Activated naive CD4-positive, alpha-beta T cell treated with anti-CD3 and anti-CD28 coated beads, Interleukin-2, amount 50 U/mL, for 72 hours (primary cell): ENCODE results near the gene SMARCC1. TPM values are rescaled to one million over a fixed set of nuclear protein-coding genes. Genes with fewer than 3 reads are reported as not detected.

Source experiments
- total RNA-seq, 2 donors: library from RNA; stranded (reverse); gene quantifications; one replicate each; pipeline ENCODE4 v1.2.3, GENCODE V29; 2022

SMARCC1 gene
- total RNA-seq, 2 donors from 2014 or later, result 98.9 to 138 TPM

Other genes with a start within 250 kb of the SMARCC1 start
- 1 to 10 TPM in 1 of 2 donors, under 1 TPM in 1; 0.16 to 1.2 TPM for gene CSPG5, start 203.0 kb downstream of the SMARCC1 start, total RNA-seq
- 10 to 100 TPM; 62.2 to 84.4 TPM for gene DHX30, start 21.2 kb upstream of the SMARCC1 start, total RNA-seq
- 100 to 1,000 TPM in 1 of 2 donors, 10 to 100 TPM in 1; 70.1 to 118 TPM for gene MAP4, start 234.5 kb upstream of the SMARCC1 start, total RNA-seq